CD14-positive monocyte (primary cell): Measurements from ENCODE around the gene ZNF263. TPM values are rescaled to one million over a fixed set of nuclear protein-coding genes. Genes with fewer than 3 reads are reported as not detected.

Experiments used
- DNase-seq, 3 donors: peaks; one replicate each; pipeline ENCODE4 v3.0.0-alpha.2; 2011 to 2022
- H2AFZ ChIP-seq: 2 replicates; pipeline ENCODE4 v1.6.0; 2012; ENCODE audit warnings: mild to moderate bottlenecking, low read depth, low read length, inconsistent platforms; ENCODE audit not compliant: insufficient read depth, poor library complexity, severe bottlenecking
- H3K27ac ChIP-seq, 2 donors: 1 replicate in 1 of 2; 2 replicates in 1 of 2; pipeline ENCODE4 v1.5.1; 2012 to 2013; ENCODE audit warnings: low read length in 2 of 2, control low read depth in 1 of 2, inconsistent platforms in 1 of 2, low read depth in 1 of 2, mild to moderate bottlenecking in 1 of 2
- H3K27me3 ChIP-seq, 2 donors: one replicate each; pipeline versions ENCODE4 v1.6.0 to v1.6.1; 2011 to 2013; ENCODE audit warnings: low read length in 2 of 2; ENCODE audit not compliant: control insufficient read depth in 2 of 2, insufficient read depth in 2 of 2
- H3K36me3 ChIP-seq, 2 donors: replicated peaks in 1 of 2; 1 replicate in 1 of 2; 2 replicates in 1 of 2; pipeline versions ENCODE4 v1.5.1 to v1.6.1; 2012 to 2013; ENCODE audit warnings: low read length in 2 of 2, control low read depth in 1 of 2, inconsistent platforms in 1 of 2, mild to moderate bottlenecking in 1 of 2; ENCODE audit not compliant: insufficient read depth in 2 of 2, control insufficient read depth in 1 of 2
- H3K4me1 ChIP-seq, 2 donors: 1 replicate in 1 of 2; 2 replicates in 1 of 2; pipeline versions ENCODE4 v1.5.1 to v1.6.1; 2012 to 2013; ENCODE audit warnings: low read length in 2 of 2, control low read depth in 1 of 2, inconsistent platforms in 1 of 2, mild to moderate bottlenecking in 1 of 2, moderate library complexity in 1 of 2; ENCODE audit not compliant: insufficient read depth in 2 of 2, control insufficient read depth in 1 of 2
- H3K4me2 ChIP-seq: replicated peaks from 2 replicates; pipeline ENCODE3; 2012; ENCODE audit warnings: low read length, moderate library complexity, mild to moderate bottlenecking; ENCODE audit not compliant: poor library complexity, severe bottlenecking; ENCODE audit errors: extremely low read depth
- H3K4me3 ChIP-seq, 3 experiments: fragments of 200-600 bp in 1 of 3; sonication (generic) in 1 of 3; replicated peaks in 1 of 3; 1 replicate in 2 of 3; 2 replicates in 1 of 3; pipeline ENCODE4 v1.5.1; 2011 to 2013; ENCODE audit warnings: low read length in 3 of 3, mild to moderate bottlenecking in 3 of 3, control low read depth in 2 of 3, low read depth in 2 of 3, inconsistent platforms in 1 of 3, moderate library complexity in 1 of 3
- H3K79me2 ChIP-seq: 2 replicates; pipeline ENCODE4 v1.6.0; 2012; ENCODE audit warnings: mild to moderate bottlenecking, control low read depth, inconsistent platforms, low read length, moderate library complexity; ENCODE audit not compliant: insufficient read depth
- H3K9ac ChIP-seq: 2 replicates; pipeline ENCODE4 v1.6.0; 2017; ENCODE audit warnings: low read length, mild to moderate bottlenecking; ENCODE audit not compliant: insufficient read depth, poor library complexity, severe bottlenecking
- H3K9me3 ChIP-seq, 2 donors: replicated peaks in 1 of 2; 1 replicate in 1 of 2; 2 replicates in 1 of 2; pipeline versions ENCODE4 v1.5.1 to v1.6.1; 2012 to 2013; ENCODE audit warnings: low read length in 2 of 2, control low read depth in 1 of 2; ENCODE audit not compliant: control insufficient read depth in 1 of 2, insufficient read depth in 1 of 2
- H4K20me1 ChIP-seq: 2 replicates; pipeline ENCODE4 v1.6.0; 2012; ENCODE audit warnings: mild to moderate bottlenecking, low read length, control low read depth, moderate library complexity; ENCODE audit not compliant: insufficient read depth
- H3K27ac Mint-ChIP-seq, 7 donors: one replicate each; pipeline ENCODE4 v1.8.0; 2020; ENCODE audit warnings: mild to moderate bottlenecking in 7 of 7, mixed read lengths in 7 of 7, moderate library complexity in 6 of 7, inconsistent platforms in 2 of 7
- H3K27me3 Mint-ChIP-seq, 3 donors: one replicate each; pipeline ENCODE4 v1.8.0; 2021 to 2022; ENCODE audit warnings: low read depth in 3 of 3, mild to moderate bottlenecking in 3 of 3, mixed read lengths in 3 of 3, moderate library complexity in 3 of 3, inconsistent platforms in 1 of 3
- H3K36me3 Mint-ChIP-seq, 2 donors: one replicate each; pipeline ENCODE4 v1.8.0; 2020; ENCODE audit warnings: mixed read lengths in 2 of 2, inconsistent platforms in 1 of 2, mild to moderate bottlenecking in 1 of 2
- H3K4me1 Mint-ChIP-seq: one replicate; pipeline ENCODE4 v1.8.0; 2020; ENCODE audit warnings: mild to moderate bottlenecking, mixed read lengths
- H3K4me3 Mint-ChIP-seq, 2 donors: one replicate each; pipeline ENCODE4 v1.8.0; 2020; ENCODE audit warnings: mild to moderate bottlenecking in 2 of 2, mixed read lengths in 2 of 2, moderate library complexity in 1 of 2
- H3K9me3 Mint-ChIP-seq, 7 donors: one replicate each; pipeline ENCODE4 v1.8.0; 2020 to 2022; ENCODE audit warnings: mixed read lengths in 7 of 7, mild to moderate bottlenecking in 6 of 7, moderate library complexity in 6 of 7, inconsistent platforms in 2 of 7
- WGBS: methylation state at CpG from one replicate; pipeline ENCODE4 v1.1.5; 2013; ENCODE audit warnings: missing lambda C conversion rate; ENCODE audit not compliant: insufficient coverage; 5-methylcytosine and 5-hydroxymethylcytosine counted together
- intact Hi-C, 2 donors: fragments of 100-400 bp; cut with micrococcal nuclease; formaldehyde crosslinking; loops; one replicate each; pipeline versions ENCODE4 v1.15.0 to v1.15.1; 2023
- polyA plus RNA-seq, 3 donors: library from polyadenylated mRNA; depleted of rRNA in 1 of 3; unstranded in 2 of 3; stranded (reverse) in 1 of 3; fragments of 300-500 nt in 2 of 3; fragments of >200 nt in 1 of 3; fragmentation: Illumina TruSeq in 2 of 3; gene quantifications; 1 replicate in 2 of 3; 2 replicates in 1 of 3; pipeline ENCODE4 v1.2.3, GENCODE V29; 2012 to 2021
- TF ChIP-seq, protein P1 (sequence below): fragments of 200-600 bp; IDR thresholded peaks from one replicate; pipeline ENCODE4 v1.8.0; 2022; ENCODE audit warnings: antibody characterized with exemption, mild to moderate bottlenecking

Gene ZNF263
- polyA plus RNA-seq, 3 donors, result 11.5 to 21.5 (median 13.1) TPM

DNA sequence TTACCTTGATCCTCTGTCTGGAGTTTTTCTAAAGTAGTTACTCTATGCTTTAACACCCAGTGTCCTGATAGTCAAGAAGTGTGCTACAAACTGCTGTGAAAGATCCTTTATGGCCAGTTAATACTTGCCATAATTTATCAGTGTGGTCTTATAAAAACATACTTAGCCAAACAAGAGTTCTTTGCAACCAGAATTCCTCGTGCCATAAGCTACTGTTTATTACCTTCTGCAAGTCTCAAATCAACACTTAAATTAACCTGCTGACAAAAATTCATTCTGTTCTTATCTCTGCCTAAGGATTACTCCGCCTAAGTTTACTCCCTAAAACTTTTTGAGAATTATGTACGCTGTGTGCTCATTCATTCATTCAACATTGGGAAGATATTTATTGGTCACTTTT is 44.8 kb downstream of the ZNF263 start:
- 86% methylated on average over 1 of the region's 3 CpGs for WGBS
- TF ChIP-seq, protein P1, sequence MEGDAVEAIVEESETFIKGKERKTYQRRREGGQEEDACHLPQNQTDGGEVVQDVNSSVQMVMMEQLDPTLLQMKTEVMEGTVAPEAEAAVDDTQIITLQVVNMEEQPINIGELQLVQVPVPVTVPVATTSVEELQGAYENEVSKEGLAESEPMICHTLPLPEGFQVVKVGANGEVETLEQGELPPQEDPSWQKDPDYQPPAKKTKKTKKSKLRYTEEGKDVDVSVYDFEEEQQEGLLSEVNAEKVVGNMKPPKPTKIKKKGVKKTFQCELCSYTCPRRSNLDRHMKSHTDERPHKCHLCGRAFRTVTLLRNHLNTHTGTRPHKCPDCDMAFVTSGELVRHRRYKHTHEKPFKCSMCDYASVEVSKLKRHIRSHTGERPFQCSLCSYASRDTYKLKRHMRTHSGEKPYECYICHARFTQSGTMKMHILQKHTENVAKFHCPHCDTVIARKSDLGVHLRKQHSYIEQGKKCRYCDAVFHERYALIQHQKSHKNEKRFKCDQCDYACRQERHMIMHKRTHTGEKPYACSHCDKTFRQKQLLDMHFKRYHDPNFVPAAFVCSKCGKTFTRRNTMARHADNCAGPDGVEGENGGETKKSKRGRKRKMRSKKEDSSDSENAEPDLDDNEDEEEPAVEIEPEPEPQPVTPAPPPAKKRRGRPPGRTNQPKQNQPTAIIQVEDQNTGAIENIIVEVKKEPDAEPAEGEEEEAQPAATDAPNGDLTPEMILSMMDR, result no peak
- H3K27me3 Mint-ChIP-seq, result peaks cover 0 to 2% (median 2%) of the 10 kb centered on the region in 3 donors
- Histone ChIP-seq H3K9ac (no peak overlapping the region), H3K27ac (no peak overlapping the region), H2AFZ (no peak overlapping the region), H3K9me3 (peaks cover 23 to 31% of the 10 kb centered on the region in 2 donors), H3K27me3 (no peaks in the 10 kb centered on the region), H3K4me2 (no peak overlapping the region), H3K4me3 (no peak overlapping the region), H3K4me1 (no peaks in the 10 kb centered on the region), H3K79me2 (no peaks in the 10 kb centered on the region), H4K20me1 (no peaks in the 10 kb centered on the region), H3K36me3 (no peaks in the 10 kb centered on the region)
- H3K4me3 Mint-ChIP-seq, result no peak overlapping the region
- intact Hi-C loops, result no loop called here
- peaks cover 11 to 62% (median 48%) of the 10 kb centered on the region in 7 donors for H3K9me3 Mint-ChIP-seq
- H3K4me1 Mint-ChIP-seq, result no peaks in the 10 kb centered on the region
- H3K36me3 Mint-ChIP-seq, result no peaks in the 10 kb centered on the region
- no peak for DNase-seq
- H3K27ac Mint-ChIP-seq, result no peak overlapping the region

GRCh38 chr16:3328643-3329042 is 45.4 kb downstream of the ZNF263 start:
- H3K9me3 Mint-ChIP-seq, result peaks cover 13 to 61% (median 48%) of the 10 kb centered on the region in 7 donors

More at GRCh38 chr16:3328643-3329042, 45.4 kb downstream of the ZNF263 start:
- Histone ChIP-seq H4K20me1 (no peaks in the 10 kb centered on the region), H3K9me3 (peaks cover 18 to 30% of the 10 kb centered on the region in 2 donors), H3K4me2 (no peak overlapping the region), H3K79me2 (no peaks in the 10 kb centered on the region), H2AFZ (no peak overlapping the region), H3K27me3 (no peaks in the 10 kb centered on the region), H3K36me3 (no peaks in the 10 kb centered on the region), H3K9ac (no peak overlapping the region), H3K27ac (no peak overlapping the region), H3K4me1 (no peaks in the 10 kb centered on the region), H3K4me3 (no peak overlapping the region)
- no peak overlapping the region for H3K4me3 Mint-ChIP-seq
- no peak for DNase-seq
- 100% methylated on average over 1 of the region's 2 CpGs for WGBS
- H3K27ac Mint-ChIP-seq, result no peak overlapping the region
- intact Hi-C loops, result no loop called here
- peaks cover 0 to 2% (median 2%) of the 10 kb centered on the region in 3 donors for H3K27me3 Mint-ChIP-seq
- no peaks in the 10 kb centered on the region for H3K4me1 Mint-ChIP-seq
- no peaks in the 10 kb centered on the region for H3K36me3 Mint-ChIP-seq
- TF ChIP-seq, protein P1, result no peak

Other genes starting within 250 kb of the ZNF263 start
- not detected for gene BICDL2, start 246.5 kb upstream of the ZNF263 start, polyA plus RNA-seq
- 10 to 100 TPM in 1 of 3 donors, 1 to 10 TPM in 1, under 1 TPM in 1; 0.71 to 26.6 (median 2.6) TPM for gene MMP25, start 236.9 kb upstream of the ZNF263 start, polyA plus RNA-seq
- 1 to 10 TPM in 2 of 3 donors, under 1 TPM in 1; 0.53 to 8.0 (median 5.6) TPM for gene IL32, start 217.9 kb upstream of the ZNF263 start, polyA plus RNA-seq
- gene ZSCAN10, start 184.2 kb upstream of the ZNF263 start, polyA plus RNA-seq, result under 1 TPM in 1 of 3 donors, not detected in 2; 0.29 TPM
- gene ZNF205, start 170.9 kb upstream of the ZNF263 start, polyA plus RNA-seq, result 1 to 10 TPM; 1.0 to 6.7 (median 1.3) TPM
- 1 to 10 TPM; 1.5 to 2.6 (median 1.8) TPM for gene ZNF213, start 148.5 kb upstream of the ZNF263 start, polyA plus RNA-seq
- not detected for gene OR1F1, start 95.3 kb upstream of the ZNF263 start, polyA plus RNA-seq
- gene ZNF200, start 48.3 kb upstream of the ZNF263 start, polyA plus RNA-seq, result 1 to 10 TPM; 2.0 to 2.8 (median 2.5) TPM
- gene MEFV, start 26.9 kb upstream of the ZNF263 start, polyA plus RNA-seq, result 10 to 100 TPM; 37.7 to 78.0 (median 73.2) TPM
- 1 to 10 TPM in 1 of 3 donors, under 1 TPM in 2; 0.32 to 1.4 (median 0.64) TPM for gene TIGD7, start 21.9 kb downstream of the ZNF263 start, polyA plus RNA-seq
- 10 to 100 TPM in 1 of 3 donors, 1 to 10 TPM in 2; 2.3 to 10.2 (median 2.8) TPM for gene ZNF75A, start 22.0 kb downstream of the ZNF263 start, polyA plus RNA-seq
- gene OR2C1, start 72.4 kb downstream of the ZNF263 start, polyA plus RNA-seq, result under 1 TPM in 1 of 3 donors, not detected in 2; 0.12 TPM
- gene ZSCAN32, start 117.5 kb downstream of the ZNF263 start, polyA plus RNA-seq, result 1 to 10 TPM; 5.7 to 7.7 (median 7.2) TPM
- 1 to 10 TPM; 2.5 to 5.6 (median 4.9) TPM for gene ZNF174, start 117.7 kb downstream of the ZNF263 start, polyA plus RNA-seq
- 1 to 10 TPM in 1 of 3 donors, under 1 TPM in 2; 0.80 to 1.0 (median 0.98) TPM for gene ZNF597, start 160.0 kb downstream of the ZNF263 start, polyA plus RNA-seq
- gene NAA60, start 160.2 kb downstream of the ZNF263 start, polyA plus RNA-seq, result 10 to 100 TPM; 19.5 to 48.8 (median 29.7) TPM
- not detected for gene C16orf90, start 212.0 kb downstream of the ZNF263 start, polyA plus RNA-seq
- 1 to 10 TPM; 1.9 to 5.9 (median 5.6) TPM for gene CLUAP1, start 217.5 kb downstream of the ZNF263 start, polyA plus RNA-seq